GM19240 (cell line): ENCODE results near the gene MAGT1.
"Not testable (repeated sequence)": the region's sequence is repeated elsewhere in the genome, so short reads cannot be mapped to it uniquely, and the experiment has no call there.

Experiments used
- DNase-seq: peaks from one replicate; pipeline ENCODE4 v3.0.0; 2011; ENCODE audit warnings: low spot score; ENCODE audit not compliant: insufficient read length

Gene MAGT1

GRCh38 chrX:77875372-77875771 is 19.9 kb downstream of the MAGT1 start:
- DNase-seq = no peak

GRCh38 chrX:77831544-77831943 is 63.7 kb downstream of the MAGT1 start:
- DNase-seq = not testable (repeated sequence)

- DNase-seq = not testable (repeated sequence)
Measured at GRCh38 chrX:77821989-77822388, 73.2 kb downstream of the MAGT1 start.

GRCh38 chrX:77820091-77820727 is 75.0 kb downstream of the MAGT1 start:
- no peak for DNase-seq

- no peak for DNase-seq
Measured at GRCh38 chrX:77814210-77814609, 81.0 kb downstream of the MAGT1 start.

GRCh38 chrX:77802201-77802600 is 93.0 kb downstream of the MAGT1 start:
- DNase-seq = no peak

- no peak for DNase-seq
Measured at GRCh38 chrX:77795124-77795523, 100.1 kb downstream of the MAGT1 start.

GRCh38 chrX:77793946-77794345 is 101.3 kb downstream of the MAGT1 start:
- no peak for DNase-seq

GRCh38 chrX:77788050-77788449 is 107.2 kb downstream of the MAGT1 start:
- no peak for DNase-seq

GRCh38 chrX:77786365-77786680 is 108.9 kb downstream of the MAGT1 start:
- no peak for DNase-seq

GRCh38 chrX:77785486-77786364 is 109.5 kb downstream of the MAGT1 start, which contains the start of gene ATRX:
TSS of gene ATRX (minus strand) at chrX:77786216. CDS start at chrX:77786001, 215 bp downstream.
- peak; percentile 37 for DNase-seq

GRCh38 chrX:77779695-77780094 is 115.5 kb downstream of the MAGT1 start:
- no peak for DNase-seq

- DNase-seq = no peak
Measured at GRCh38 chrX:77776659-77777058, 118.6 kb downstream of the MAGT1 start.
